SU-DHL-6 (cell line): Measurements from ENCODE around the gene RAD9A.

Experiments
- H2AFZ ChIP-seq: fragments of 200-600 bp; sonication (generic); 2 replicates; pipeline ENCODE4 v1.6.1; 2014; ENCODE audit warnings: low read depth, mild to moderate bottlenecking, moderate library complexity, mixed read lengths, antibody characterized with exemption, low read length; ENCODE audit not compliant: severe bottlenecking
- H3F3A ChIP-seq: fragments of 200-600 bp; shearing (Covaris generic); 2 replicates; pipeline ENCODE4 v1.6.0; 2016; ENCODE audit warnings: antibody characterized with exemption, mild to moderate bottlenecking; ENCODE audit not compliant: insufficient read depth
- H3K27ac ChIP-seq: fragments of 200-600 bp; sonication (generic); 2 replicates; pipeline ENCODE4 v1.5.1; 2016; ENCODE audit warnings: low read depth, mild to moderate bottlenecking, low read length, moderate library complexity, mixed read lengths
- H3K27me3 ChIP-seq: fragments of 200-600 bp; sonication (generic), shearing (Covaris generic); 2 replicates; pipeline ENCODE4 v1.6.0; 2014; ENCODE audit warnings: mild to moderate bottlenecking, low read length
- H3K36me3 ChIP-seq: fragments of 200-600 bp; sonication (generic); 2 replicates; pipeline ENCODE4 v1.6.1; 2014; ENCODE audit warnings: mild to moderate bottlenecking, low read length, mixed read lengths
- H3K4me2 ChIP-seq: fragments of 300-600, 200-600 bp; shearing (Covaris generic), sonication (generic); 2 replicates; pipeline ENCODE4 v1.6.0; 2014; ENCODE audit warnings: low read length, low read depth, mild to moderate bottlenecking; ENCODE audit not compliant: poor library complexity, severe bottlenecking
- H3K4me3 ChIP-seq: fragments of 200-600 bp; sonication (generic); 2 replicates; pipeline ENCODE4 v1.5.1; 2014; ENCODE audit warnings: antibody characterized with exemption, low read length, mild to moderate bottlenecking, mixed read lengths; ENCODE audit not compliant: insufficient read depth, poor library complexity, severe bottlenecking
- H3K79me2 ChIP-seq: fragments of 200-600 bp; sonication (generic); 2 replicates; pipeline ENCODE4 v1.6.1; 2014; ENCODE audit warnings: mild to moderate bottlenecking, low read length, moderate library complexity; ENCODE audit not compliant: insufficient read depth
- H3K9ac ChIP-seq: fragments of 200-600 bp; sonication (generic); 2 replicates; pipeline ENCODE4 v1.7.0; 2014; ENCODE audit warnings: mild to moderate bottlenecking, low read length
- H3K9me2 ChIP-seq: fragments of 200-600 bp; sonication (generic); replicated peaks from 2 replicates; pipeline ENCODE4 v1.6.1; 2014; ENCODE audit warnings: low read length; ENCODE audit not compliant: insufficient read depth
- H3K9me3 ChIP-seq: fragments of 200-600 bp; sonication (generic); 2 replicates; pipeline ENCODE4 v1.6.1; 2014; ENCODE audit warnings: low read length, mixed read lengths; ENCODE audit not compliant: insufficient read depth
- H4K20me1 ChIP-seq: fragments of 200-600 bp; sonication (generic); 2 replicates; pipeline ENCODE4 v1.6.1; 2014; ENCODE audit warnings: low read depth, mild to moderate bottlenecking, antibody characterized with exemption, low read length, moderate library complexity, mixed read lengths
- EZH2phosphoT487 ChIP-seq: fragments of 200-600 bp; sonication (generic), shearing (Covaris generic); conservative IDR thresholded peaks from 2 replicates; pipeline ENCODE4 v1.6.1; 2018; ENCODE audit warnings: mild to moderate bottlenecking, antibody characterized with exemption, low read length, moderate library complexity, mixed read lengths
- TF ChIP-seq, protein P1 (sequence below): fragments of 200-600 bp; sonication (generic); IDR thresholded peaks from one replicate; pipeline ENCODE4 v1.5.1; 2017; ENCODE audit warnings: antibody characterized with exemption, mild to moderate bottlenecking, low read length, moderate library complexity; ENCODE audit not compliant: insufficient read depth, poor library complexity, severe bottlenecking

RAD9A gene

DNA sequence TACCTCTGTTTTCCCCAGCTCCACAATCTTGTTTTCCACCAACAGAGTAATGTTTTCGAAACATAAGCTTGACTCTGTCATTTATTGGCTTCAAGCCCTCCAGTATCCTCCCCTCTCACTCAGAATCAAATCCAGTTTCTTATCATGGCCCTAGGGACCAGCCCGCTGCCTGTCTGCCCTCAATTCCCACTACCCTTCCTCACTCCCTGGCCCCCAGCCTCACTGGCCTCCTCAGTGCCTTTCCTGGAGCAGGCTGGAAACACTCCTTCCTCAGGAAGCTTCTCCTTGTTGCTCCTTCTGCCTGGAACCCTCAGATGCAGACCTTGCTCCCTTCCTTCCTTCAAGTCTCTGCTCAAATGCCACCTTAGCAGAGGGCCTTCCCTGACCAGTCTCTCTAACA lies 42.3 kb upstream of the RAD9A start:
- Histone ChIP-seq H3K36me3 (no peaks in the 10 kb centered on the region), H4K20me1 (no peaks in the 10 kb centered on the region), H2AFZ (no peak overlapping the region), H3K27ac (no peak overlapping the region), H3K4me2 (no peak overlapping the region), H3K9ac (no peak overlapping the region), H3K9me2 (no peaks in the 10 kb centered on the region), H3K4me3 (no peak overlapping the region), H3K27me3 (no peaks in the 10 kb centered on the region), H3K9me3 (no peaks in the 10 kb centered on the region), H3F3A (peaks cover 11% of the 10 kb centered on the region), H3K79me2 (no peaks in the 10 kb centered on the region)
- TF ChIP-seq EZH2phosphoT487 = no peak
- TF ChIP-seq, protein P1, sequence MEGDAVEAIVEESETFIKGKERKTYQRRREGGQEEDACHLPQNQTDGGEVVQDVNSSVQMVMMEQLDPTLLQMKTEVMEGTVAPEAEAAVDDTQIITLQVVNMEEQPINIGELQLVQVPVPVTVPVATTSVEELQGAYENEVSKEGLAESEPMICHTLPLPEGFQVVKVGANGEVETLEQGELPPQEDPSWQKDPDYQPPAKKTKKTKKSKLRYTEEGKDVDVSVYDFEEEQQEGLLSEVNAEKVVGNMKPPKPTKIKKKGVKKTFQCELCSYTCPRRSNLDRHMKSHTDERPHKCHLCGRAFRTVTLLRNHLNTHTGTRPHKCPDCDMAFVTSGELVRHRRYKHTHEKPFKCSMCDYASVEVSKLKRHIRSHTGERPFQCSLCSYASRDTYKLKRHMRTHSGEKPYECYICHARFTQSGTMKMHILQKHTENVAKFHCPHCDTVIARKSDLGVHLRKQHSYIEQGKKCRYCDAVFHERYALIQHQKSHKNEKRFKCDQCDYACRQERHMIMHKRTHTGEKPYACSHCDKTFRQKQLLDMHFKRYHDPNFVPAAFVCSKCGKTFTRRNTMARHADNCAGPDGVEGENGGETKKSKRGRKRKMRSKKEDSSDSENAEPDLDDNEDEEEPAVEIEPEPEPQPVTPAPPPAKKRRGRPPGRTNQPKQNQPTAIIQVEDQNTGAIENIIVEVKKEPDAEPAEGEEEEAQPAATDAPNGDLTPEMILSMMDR = no peak

GRCh38 chr11:67349928-67350465 lies 41.8 kb upstream of the RAD9A start:
- H3K27me3 ChIP-seq = no peaks in the 10 kb centered on the region
- H3K4me2 ChIP-seq = no peak overlapping the region
- peaks cover 14% of the 10 kb centered on the region for H3F3A ChIP-seq
- no peaks in the 10 kb centered on the region for H3K9me2 ChIP-seq
- no peaks in the 10 kb centered on the region for H3K36me3 ChIP-seq
- TF ChIP-seq, protein P1 = no peak
- no peak overlapping the region for H3K4me3 ChIP-seq
- H3K9me3 ChIP-seq = no peaks in the 10 kb centered on the region
- no peak overlapping the region for H3K9ac ChIP-seq
- H3K79me2 ChIP-seq = no peaks in the 10 kb centered on the region
- no peak overlapping the region for H3K27ac ChIP-seq
- H4K20me1 ChIP-seq = no peaks in the 10 kb centered on the region
- H2AFZ ChIP-seq = no peak overlapping the region

DNA sequence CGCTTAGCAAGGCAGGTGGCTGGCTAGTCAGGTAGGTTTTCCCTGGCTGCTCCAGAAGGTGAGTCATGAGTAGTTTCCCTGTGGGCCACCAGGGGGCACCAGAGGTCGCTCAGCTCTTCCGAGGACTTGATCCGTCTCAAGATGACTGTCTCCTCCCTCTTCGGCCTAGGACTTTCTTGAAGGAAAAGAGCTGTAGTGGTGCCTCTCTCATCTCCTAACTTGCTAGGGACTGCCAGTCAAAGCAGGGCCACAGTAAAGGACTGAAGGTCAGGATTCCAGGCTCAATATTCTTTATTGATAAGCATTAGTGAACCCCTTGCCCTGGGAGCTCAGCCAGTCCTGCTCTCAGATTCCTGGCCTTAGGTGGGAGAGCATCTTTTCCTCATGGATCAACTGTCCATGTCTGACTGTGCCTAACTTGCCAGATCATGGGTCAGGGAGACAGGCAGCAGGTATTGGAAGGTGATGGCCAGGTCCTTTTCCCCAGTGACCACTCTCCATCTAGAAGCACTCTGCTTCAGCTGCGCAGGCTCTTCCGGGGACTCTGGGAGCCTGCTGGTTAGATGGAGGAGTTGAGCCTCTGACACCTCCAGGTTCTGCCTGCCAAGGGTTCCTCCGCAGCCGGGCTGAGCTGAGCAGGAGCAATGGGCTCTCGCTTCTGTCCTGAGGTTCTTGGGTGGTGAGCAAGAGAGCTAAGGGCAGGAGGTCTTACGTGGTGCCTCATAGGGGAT lies 40.3 kb upstream of the RAD9A start:
- Histone ChIP-seq H3K9ac (peak overlapping the region; percentile 14; the same call in 1 of the 2 replicates), H3K4me2 (peak overlapping the region; percentile 79), H3K4me3 (no peak overlapping the region), H3K9me2 (no peaks in the 10 kb centered on the region), H3K27ac (peak overlapping the region; percentile 96), H3F3A (peaks cover 24% of the 10 kb centered on the region), H3K9me3 (no peaks in the 10 kb centered on the region), H3K79me2 (no peaks in the 10 kb centered on the region), H4K20me1 (no peaks in the 10 kb centered on the region), H3K27me3 (no peaks in the 10 kb centered on the region), H2AFZ (no peak overlapping the region), H3K36me3 (no peaks in the 10 kb centered on the region)
- no peak for TF ChIP-seq EZH2phosphoT487
- TF ChIP-seq, protein P1 = peak; percentile 76
